Psoas muscle (tissue), 8 donors: ENCODE data around the gene NAAA. TPM values are rescaled to one million over a fixed set of nuclear protein-coding genes. Genes with fewer than 3 reads are reported as not detected.

Experiments
- ATAC-seq, 4 donors: fragments of 200-7000 bp; cut with Tn5 transposase; one replicate each; pipeline ENCODE4 v1.9.1; 2020; ENCODE audit warnings: moderate library complexity in 3 of 4, mild to moderate bottlenecking in 2 of 4
- DNase-seq, 2 donors: peaks; one replicate each; pipeline ENCODE4 v3.0.0-alpha.2; 2020
- H3K27ac ChIP-seq: fragments of 200-600 bp; one replicate; pipeline ENCODE4 v1.8.0; 2022
- H3K27me3 ChIP-seq, 3 donors: fragments of 200-600 bp in 1 of 3; one replicate each; pipeline versions ENCODE4 v1.6.1 to v1.8.0; 2013 to 2022; ENCODE audit warnings: low read length in 2 of 3, mild to moderate bottlenecking in 2 of 3, moderate library complexity in 1 of 3; ENCODE audit not compliant: insufficient read depth in 3 of 3
- H3K36me3 ChIP-seq, 2 donors: fragments of 200-600 bp in 1 of 2; one replicate each; pipeline versions ENCODE4 v1.6.1 to v1.8.0; 2013 to 2022; ENCODE audit warnings: low read depth in 1 of 2, mild to moderate bottlenecking in 1 of 2, moderate library complexity in 1 of 2; ENCODE audit not compliant: insufficient read depth in 1 of 2
- H3K4me1 ChIP-seq: fragments of 200-600 bp; one replicate; pipeline ENCODE4 v1.8.0; 2022
- H3K4me3 ChIP-seq: fragments of 200-600 bp; one replicate; pipeline ENCODE4 v1.8.0; 2022; ENCODE audit warnings: mild to moderate bottlenecking
- H3K9me3 ChIP-seq: fragments of 200-600 bp; one replicate; pipeline ENCODE4 v1.8.0; 2022
- CTCF ChIP-seq: fragments of 200-600 bp; IDR thresholded peaks from one replicate; pipeline ENCODE4 v1.8.0; 2022; ENCODE audit warnings: antibody characterized with exemption
- WGBS, 3 donors: extraction: QIAGEN DNeasy Blood & Tissue Kit; methylation state at CpG; one replicate each; pipeline versions ENCODE4 v1.1.6 to v1.1.7; 2013; 5-methylcytosine and 5-hydroxymethylcytosine counted together
- intact Hi-C, 2 donors: fragments of 100-400 bp; cut with DNase I; formaldehyde crosslinking; loops; one replicate each; pipeline versions ENCODE4 v1.11.0 to v1.14.2; 2022
- polyA plus RNA-seq, 3 donors: library from polyadenylated mRNA; stranded (reverse); fragments of 200-250 nt; gene quantifications; one replicate each; pipeline ENCODE4 v1.2.3, GENCODE V29; 2013
- total RNA-seq, 4 donors: library from RNA; stranded (reverse); fragmentation: NEBNext Ultra II Directional in 2 of 4; extraction: Animal tissue kit (Norgen Biotek cat#: 25700) in 2 of 4; gene quantifications; one replicate each; pipeline versions ENCODE4 v1.2.1 to v1.2.4, GENCODE V29; 2021 to 2023
- donor health status: healthy with polysubstance abuse.
- donor health status: DM: no; HTN: no; CAD: no; lungs with moderate emphysema.
- donor health status: Bipolar disorder and iron deficiency.
- donor health status: healthy.
- donor health status: DM: yes; HTN: yes; CAD: no.
- donor health status: DM: no; HTN: no; CAD: no.
- donor health status: DM: no; HTN: no; CAD: no.
- donor health status: DM: yes; HTN: yes; CAD: no.

NAAA gene
- total and polyA plus RNA-seq, 7 donors = 3.3 to 9.9 (median 5.2) TPM

DNA sequence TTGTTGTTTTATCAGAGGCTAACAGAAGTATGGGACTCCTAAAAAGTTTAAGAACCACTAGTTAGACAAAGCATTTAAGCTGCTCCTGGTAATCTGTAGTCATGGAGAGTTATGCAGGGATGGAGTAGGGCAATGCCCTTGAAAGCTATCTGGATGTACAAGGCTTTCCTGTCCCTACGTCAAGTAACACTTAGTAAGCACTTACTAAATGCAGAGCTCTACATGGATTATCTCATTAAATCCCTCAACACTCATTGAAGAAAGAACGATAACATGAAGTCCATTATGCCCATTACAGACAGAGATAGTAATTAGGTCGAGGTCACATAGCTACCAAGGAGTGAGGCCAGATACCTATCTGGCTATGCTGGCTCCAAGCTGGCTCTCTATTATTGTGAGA is 71.7 kb downstream of the NAAA start:
- ATAC-seq = no peak
- intact Hi-C loops = no loop called here

DNA sequence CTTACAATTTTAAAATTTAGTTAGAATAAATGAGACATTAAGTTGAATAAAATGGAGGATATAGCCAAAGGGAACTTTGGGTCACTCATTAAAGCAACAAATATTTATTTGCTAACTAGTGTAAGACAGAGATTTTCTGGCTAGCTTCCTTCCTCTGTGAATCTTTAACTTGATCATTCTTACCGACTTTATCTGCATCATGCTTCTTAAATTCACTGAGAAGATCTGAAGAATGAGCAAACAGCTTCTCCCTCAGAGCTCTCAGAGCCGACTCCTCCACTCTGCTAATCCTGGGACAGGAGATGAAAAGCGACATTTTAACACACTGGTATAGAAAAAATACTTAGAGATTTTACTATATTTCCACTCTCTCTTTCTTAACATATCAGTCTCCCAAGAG is 73.7 kb downstream of the NAAA start:
- no peak for TF ChIP-seq CTCF
- no peak for ATAC-seq

More for the DNA sequence above, 71.7 kb downstream of the NAAA start:
- H3K4me3 ChIP-seq = no peak overlapping the region
- H3K4me1 ChIP-seq = no peaks in the 10 kb centered on the region
- H3K27ac ChIP-seq = no peak overlapping the region
- no peak for DNase-seq
- H3K27me3 ChIP-seq = no peaks in the 10 kb centered on the region
- 50 to 72% (median 53%) methylated on average over 3 of the region's 3 CpGs for WGBS, 3 donors
- H3K36me3 ChIP-seq = no peaks in the 10 kb centered on the region
- H3K9me3 ChIP-seq = no peaks in the 10 kb centered on the region
- no peak for TF ChIP-seq CTCF

More for the DNA sequence above, 73.7 kb downstream of the NAAA start:
- no peaks in the 10 kb centered on the region for H3K9me3 ChIP-seq
- no peak for DNase-seq
- no peaks in the 10 kb centered on the region for H3K4me1 ChIP-seq
- H3K4me3 ChIP-seq = no peak overlapping the region
- H3K36me3 ChIP-seq = no peaks in the 10 kb centered on the region
- WGBS, 3 donors = 66 to 71% (median 69%) methylated on average over 3 of the region's 3 CpGs
- H3K27me3 ChIP-seq = no peaks in the 10 kb centered on the region
- H3K27ac ChIP-seq = no peak overlapping the region
- intact Hi-C loops = no loop called here

Other genes starting within 250 kb of the NAAA start
- gene USO1, start 216.4 kb downstream of the NAAA start, total RNA-seq = 100 to 1,000 TPM; 175 to 210 (median 180) TPM
- 100 to 1,000 TPM in 2 of 3 donors, 10 to 100 TPM in 1; 49.5 to 224 (median 136) TPM for gene USO1, start 216.4 kb downstream of the NAAA start, polyA plus RNA-seq
- not detected for gene PPEF2, start 38.6 kb downstream of the NAAA start, total RNA-seq
- gene PPEF2, start 38.6 kb downstream of the NAAA start, polyA plus RNA-seq = under 1 TPM in 2 of 3 donors, not detected in 1; 0.05 to 0.08 TPM
- 10 to 100 TPM; 27.0 to 44.3 (median 30.7) TPM for gene SDAD1, start 49.9 kb upstream of the NAAA start, total RNA-seq
- 10 to 100 TPM; 18.6 to 34.6 (median 21.5) TPM for gene SDAD1, start 49.9 kb upstream of the NAAA start, polyA plus RNA-seq
- under 1 TPM; 0.10 to 0.51 (median 0.44) TPM for gene CXCL9, start 66.5 kb upstream of the NAAA start, total RNA-seq
- gene CXCL9, start 66.5 kb upstream of the NAAA start, polyA plus RNA-seq = under 1 TPM; 0.03 to 0.14 (median 0.11) TPM
- gene CXCL10, start 82.5 kb upstream of the NAAA start, total RNA-seq = 1 to 10 TPM in 1 of 4 donors, under 1 TPM in 2, not detected in 1; 0.29 to 1.5 (median 0.32) TPM
- under 1 TPM; 0.06 to 0.17 (median 0.16) TPM for gene CXCL10, start 82.5 kb upstream of the NAAA start, polyA plus RNA-seq
- gene CXCL11, start 95.1 kb upstream of the NAAA start, total RNA-seq = under 1 TPM in 1 of 4 donors, not detected in 3; 0.37 TPM
- gene CXCL11, start 95.1 kb upstream of the NAAA start, polyA plus RNA-seq = under 1 TPM in 2 of 3 donors, not detected in 1; 0.03 to 0.15 TPM
- gene ART3, start 133.7 kb upstream of the NAAA start, total RNA-seq = 100 to 1,000 TPM in 3 of 4 donors, 10 to 100 TPM in 1; 64.6 to 218 (median 138) TPM
- gene ART3, start 133.7 kb upstream of the NAAA start, polyA plus RNA-seq = 100 to 1,000 TPM in 2 of 3 donors, 10 to 100 TPM in 1; 33.1 to 199 (median 108) TPM
- 10 to 100 TPM; 14.1 to 25.9 (median 17.6) TPM for gene NUP54, start 207.4 kb upstream of the NAAA start, total RNA-seq
- 10 to 100 TPM; 14.2 to 26.0 (median 25.4) TPM for gene NUP54, start 207.4 kb upstream of the NAAA start, polyA plus RNA-seq